GM18861 (cell line): ENCODE results near the gene TAGAP.
"Not testable (repeated sequence)": the region's sequence is repeated elsewhere in the genome, so short reads cannot be mapped to it uniquely, and the experiment has no call there.

ENCODE experiments used
- ATAC-seq: cut with Tn5 transposase; IDR thresholded peaks from one replicate; pipeline ENCODE4 v1.9.1; 2021; ENCODE audit not compliant: unreplicated experiment

TAGAP gene

GRCh38 chr6:159017757-159018559 lies 26.8 kb downstream of the TAGAP start:
- ATAC-seq: no peak

- no peak for ATAC-seq
Measured at GRCh38 chr6:159014406-159014805, 30.4 kb downstream of the TAGAP start.

- ATAC-seq: no peak
Measured at GRCh38 chr6:159013229-159013628, 31.6 kb downstream of the TAGAP start.

- ATAC-seq: no peak
Measured at GRCh38 chr6:159012201-159012600, 32.6 kb downstream of the TAGAP start.

GRCh38 chr6:159010037-159010612 lies 34.7 kb downstream of the TAGAP start:
- not testable (repeated sequence) for ATAC-seq

- ATAC-seq: no peak
Measured at GRCh38 chr6:159008656-159009288, 36.0 kb downstream of the TAGAP start.

- ATAC-seq: no peak
Measured at GRCh38 chr6:159007510-159007909, 37.3 kb downstream of the TAGAP start.

- ATAC-seq: no peak
Measured at GRCh38 chr6:159005436-159005835, 39.4 kb downstream of the TAGAP start.

GRCh38 chr6:159004592-159004991 lies 40.2 kb downstream of the TAGAP start:
- no peak for ATAC-seq

- ATAC-seq: no peak
Measured at GRCh38 chr6:159002432-159003155, 42.2 kb downstream of the TAGAP start.

- peak; percentile 83 for ATAC-seq
Measured at GRCh38 chr6:158999666-159000403, 45.0 kb downstream of the TAGAP start, which contains the start of gene RSPH3. RSPH3 (minus strand) TSS chr6:159000202; CDS start chr6:158999550, 652 bp downstream.

- peak; percentile 14 for ATAC-seq
Measured at GRCh38 chr6:158999154-158999665, 45.6 kb downstream of the TAGAP start.

GRCh38 chr6:158996856-158997255 lies 47.9 kb downstream of the TAGAP start:
- no peak for ATAC-seq

GRCh38 chr6:158993639-158994038 lies 51.2 kb downstream of the TAGAP start:
- ATAC-seq: no peak

GRCh38 chr6:158991017-158991723 lies 53.6 kb downstream of the TAGAP start:
- ATAC-seq: no peak

- not testable (repeated sequence) for ATAC-seq
Measured at GRCh38 chr6:158989711-158990110, 55.1 kb downstream of the TAGAP start.

- no peak for ATAC-seq
Measured at GRCh38 chr6:158988477-158988876, 56.3 kb downstream of the TAGAP start.

GRCh38 chr6:158987657-158988056 lies 57.1 kb downstream of the TAGAP start:
- no peak for ATAC-seq
